Bone marrow (tissue), 2 donors: Measurements from ENCODE around the gene ITPKC.
"Not testable (repeated sequence)": the region's sequence is repeated elsewhere in the genome, so short reads cannot be mapped to it uniquely, and the experiment has no call there.

ENCODE experiments used
- DNase-seq, 2 donors: peaks; one replicate each; lab custom pipeline; 2025; lab: John Stamatoyannopoulos, UW

The ITPKC gene

GRCh38 chr19:40717325-40717879, 490 bp downstream of the ITPKC start:
- DNase-seq, result no peak

- DNase-seq, result no peak
Observed at GRCh38 chr19:40717880-40718773, 1.2 kb downstream of the ITPKC start.

GRCh38 chr19:40718774-40719391, 2.0 kb downstream of the ITPKC start:
- DNase-seq, result no peak

- no peak for DNase-seq
Observed at GRCh38 chr19:40719414-40719894, 2.5 kb downstream of the ITPKC start.

- no peak for DNase-seq
Observed at GRCh38 chr19:40721140-40721486, 4.2 kb downstream of the ITPKC start.

- DNase-seq, result no peak
Observed at GRCh38 chr19:40721936-40722661, 5.2 kb downstream of the ITPKC start.

- no peak for DNase-seq
Observed at GRCh38 chr19:40723661-40724254, 6.8 kb downstream of the ITPKC start.

GRCh38 chr19:40724315-40724714, 7.4 kb downstream of the ITPKC start:
- no peak for DNase-seq

GRCh38 chr19:40724855-40725254, 7.9 kb downstream of the ITPKC start:
- DNase-seq, result no peak

GRCh38 chr19:40726279-40726678, 9.4 kb downstream of the ITPKC start:
- DNase-seq, result no peak

GRCh38 chr19:40730065-40730464, 13.2 kb downstream of the ITPKC start:
- DNase-seq, result not testable (repeated sequence)

GRCh38 chr19:40732304-40732703, 15.4 kb downstream of the ITPKC start:
- DNase-seq, result not testable (repeated sequence)

- DNase-seq, result no peak
Observed at GRCh38 chr19:40733149-40733548, 16.2 kb downstream of the ITPKC start.

GRCh38 chr19:40735013-40735771, 18.3 kb downstream of the ITPKC start:
- DNase-seq, result no peak

- no peak for DNase-seq
Observed at GRCh38 chr19:40736661-40737060, 19.7 kb downstream of the ITPKC start.

- DNase-seq, result no peak
Observed at GRCh38 chr19:40737102-40737644, 20.3 kb downstream of the ITPKC start.

- DNase-seq, result no peak
Observed at GRCh38 chr19:40739030-40739839, 22.3 kb downstream of the ITPKC start.

- DNase-seq, result no peak
Observed at GRCh38 chr19:40739871-40740703, 23.2 kb downstream of the ITPKC start.

- no peak for DNase-seq
Observed at GRCh38 chr19:40740747-40741146, 23.8 kb downstream of the ITPKC start.
